WTC11 (cell line): Measurements from ENCODE around the gene PCDH19. TPM values are rescaled to one million over a fixed set of nuclear protein-coding genes. Genes with fewer than 3 reads are reported as not detected.

Source experiments
- ATAC-seq: fragments of 200-7000 bp; cut with Tn5 transposase; 2 replicates; pipeline ENCODE4 v1.10.0; 2021; ENCODE audit warnings: mild to moderate bottlenecking, moderate library complexity
- CTCF ChIA-PET: fragments of 300-600 bp; sonication (Branson Sonifier 250); formaldehyde crosslinking; loops from one replicate; lab custom pipeline; 2021; ENCODE audit warnings: antibody characterized with exemption; lab: Charles Lee
- POLR2A ChIA-PET: fragments of 350-600 bp; sonication (Branson Sonifier 250); formaldehyde crosslinking; loops from one replicate; lab custom pipeline; 2021; ENCODE audit warnings: antibody characterized with exemption; lab: Charles Lee
- DNase-seq: peaks from one replicate; pipeline ENCODE4 v3.0.0; 2021; ENCODE audit warnings: low spot score
- H3K27ac Mint-ChIP-seq: 2 replicates; pipeline ENCODE4 v1.8.0; 2021; ENCODE audit warnings: mixed read lengths
- H3K27me3 Mint-ChIP-seq: 2 replicates; pipeline ENCODE4 v1.8.0; 2021; ENCODE audit warnings: low read depth, mild to moderate bottlenecking, moderate library complexity, mixed read lengths
- H3K36me3 Mint-ChIP-seq: 2 replicates; pipeline ENCODE4 v1.8.0; 2021; ENCODE audit warnings: mixed read lengths
- H3K4me1 Mint-ChIP-seq: 2 replicates; pipeline ENCODE4 v1.8.0; 2022; ENCODE audit warnings: mixed read lengths
- H3K4me3 Mint-ChIP-seq: 2 replicates; pipeline ENCODE4 v1.8.0; 2021; ENCODE audit warnings: mild to moderate bottlenecking, moderate library complexity, mixed read lengths
- H3K9me3 Mint-ChIP-seq: 2 replicates; pipeline ENCODE4 v1.8.0; 2021; ENCODE audit warnings: mixed read lengths
- AFF4 ChIP-seq: sonication (generic); formaldehyde crosslinking; IDR thresholded peaks from 2 replicates; pipeline ENCODE4 v1.8.1; 2023; ENCODE audit warnings: mild to moderate bottlenecking, missing genetic modification reagents, borderline replicate concordance
- CDX4 ChIP-seq: fragments of 250-450 bp; sonication (Bioruptor Pico); IDR thresholded peaks from 2 replicates; pipeline ENCODE4 v1.9.0; 2021; ENCODE audit warnings: moderate library complexity, mild to moderate bottlenecking, inconsistent platforms, borderline replicate concordance
- E2F1 ChIP-seq: sonication (generic); formaldehyde crosslinking; IDR thresholded peaks from 2 replicates; pipeline ENCODE4 v1.8.0; 2022; ENCODE audit warnings: mild to moderate bottlenecking, missing genetic modification reagents
- ELF4 ChIP-seq: sonication (generic); formaldehyde crosslinking; IDR thresholded peaks from 2 replicates; pipeline ENCODE4 v1.8.1; 2022; ENCODE audit warnings: low read depth, mild to moderate bottlenecking, moderate library complexity, missing genetic modification reagents
- FOXP1 ChIP-seq: sonication (generic); formaldehyde crosslinking; IDR thresholded peaks from 2 replicates; pipeline ENCODE4 v1.8.0; 2022; ENCODE audit warnings: missing genetic modification reagents, mild to moderate bottlenecking, moderate library complexity, borderline replicate concordance
- GTF2I ChIP-seq: fragments of 250-450 bp; sonication (Bioruptor Pico); conservative IDR thresholded peaks from 2 replicates; pipeline ENCODE4 v1.4.0; 2021; ENCODE audit warnings: mild to moderate bottlenecking
- HMGA2 ChIP-seq: fragments of 250-450 bp; sonication (Bioruptor Pico); IDR thresholded peaks from 2 replicates; pipeline ENCODE4 v1.4.0; 2021; ENCODE audit warnings: mild to moderate bottlenecking, moderate library complexity
- HMGXB4 ChIP-seq: sonication (generic); formaldehyde crosslinking; IDR thresholded peaks from 2 replicates; pipeline ENCODE4 v1.8.1; 2023; ENCODE audit warnings: mild to moderate bottlenecking, moderate library complexity, missing genetic modification reagents
- PREB ChIP-seq: sonication (generic); formaldehyde crosslinking; IDR thresholded peaks from 2 replicates; pipeline ENCODE4 v1.8.1; 2022; ENCODE audit warnings: mild to moderate bottlenecking, missing genetic modification reagents, moderate library complexity, borderline replicate concordance
- RELA ChIP-seq: sonication (generic); formaldehyde crosslinking; IDR thresholded peaks from 2 replicates; pipeline ENCODE4 v1.8.1; 2022; ENCODE audit warnings: missing genetic modification reagents, mild to moderate bottlenecking, borderline replicate concordance
- TCF7 ChIP-seq: sonication (generic); formaldehyde crosslinking; IDR thresholded peaks from 2 replicates; pipeline ENCODE4 v1.8.0; 2022; ENCODE audit warnings: mild to moderate bottlenecking, low read depth, missing genetic modification reagents, moderate library complexity
- TP53 ChIP-seq: sonication (generic); formaldehyde crosslinking; IDR thresholded peaks from 2 replicates; pipeline ENCODE4 v1.8.1; 2023; ENCODE audit warnings: mild to moderate bottlenecking, missing genetic modification reagents
- ZNF263 ChIP-seq: sonication (generic); formaldehyde crosslinking; IDR thresholded peaks from 2 replicates; pipeline ENCODE4 v1.8.1; 2022; ENCODE audit warnings: low read depth, mild to moderate bottlenecking, moderate library complexity, missing genetic modification reagents
- ZNF317 ChIP-seq: sonication (generic); formaldehyde crosslinking; IDR thresholded peaks from 2 replicates; pipeline ENCODE4 v1.8.1; 2023; ENCODE audit warnings: low read depth, mild to moderate bottlenecking, moderate library complexity, missing genetic modification reagents, borderline replicate concordance
- ZNF671 ChIP-seq: fragments of 250-450 bp; sonication (Bioruptor Pico); IDR thresholded peaks from 2 replicates; pipeline ENCODE4 v1.8.0; 2021; ENCODE audit warnings: mild to moderate bottlenecking
- total RNA-seq: library from RNA; stranded (reverse); gene quantifications from 3 replicates; pipeline ENCODE4 v1.2.3, GENCODE V29; 2021

Gene PCDH19
- total RNA-seq, 1 experiment from 2014 or later, result 1.5 TPM

GRCh38 chrX:100296183-100296753 lies 113.8 kb downstream of the PCDH19 start (continued):
- TF ChIP-seq AFF4 (CRISPR knock-in tag), result no peak
- no peak for TF ChIP-seq CDX4 (CRISPR knock-in tag)
- TF ChIP-seq TCF7 (CRISPR knock-in tag), result no peak

- no peak overlapping the region for H3K4me3 Mint-ChIP-seq
- TF ChIP-seq FOXP1 (CRISPR knock-in tag), result no peak
- no peak for TF ChIP-seq ELF4 (CRISPR knock-in tag)
- no peak for TF ChIP-seq PREB
- no peak for TF ChIP-seq ZNF671
- TF ChIP-seq HMGXB4 (CRISPR knock-in tag), result no peak
- TF ChIP-seq GTF2I (CRISPR knock-in tag), result no peak
- no peak for TF ChIP-seq E2F1 (CRISPR knock-in tag)
- no peak for TF ChIP-seq ZNF317 (CRISPR knock-in tag)
- no peak for TF ChIP-seq HMGA2 (CRISPR knock-in tag)
- TF ChIP-seq RELA (CRISPR knock-in tag), result no peak
- no peak for TF ChIP-seq TP53
- TF ChIP-seq ZNF263 (CRISPR knock-in tag), result no peak
- H3K27ac Mint-ChIP-seq, result no peak overlapping the region
- H3K9me3 Mint-ChIP-seq, result no peaks in the 10 kb centered on the region
- POLR2A ChIA-PET, result no interaction called here
- no peaks in the 10 kb centered on the region for H3K27me3 Mint-ChIP-seq
- no peaks in the 10 kb centered on the region for H3K36me3 Mint-ChIP-seq
- ATAC-seq (no peak), DNase-seq (no peak)
- CTCF ChIA-PET, result no interaction called here
- peaks cover 15% of the 10 kb centered on the region for H3K4me1 Mint-ChIP-seq
Observed at GRCh38 chrX:100294965-100295364, 115.1 kb downstream of the PCDH19 start.
